CD4-positive, alpha-beta T cell treated with Interleukin-12 subunit alpha and Interleukin-12 subunit beta, for 1 hour (primary cell): ENCODE data around the gene SLC35B4.
"Not testable (repeated sequence)": the region's sequence is repeated elsewhere in the genome, so short reads cannot be mapped to it uniquely, and the experiment has no call there.

Experiments used
- DNase-seq: peaks from one replicate; pipeline ENCODE4 v3.0.0-alpha.2; 2020

Gene SLC35B4

DNA sequence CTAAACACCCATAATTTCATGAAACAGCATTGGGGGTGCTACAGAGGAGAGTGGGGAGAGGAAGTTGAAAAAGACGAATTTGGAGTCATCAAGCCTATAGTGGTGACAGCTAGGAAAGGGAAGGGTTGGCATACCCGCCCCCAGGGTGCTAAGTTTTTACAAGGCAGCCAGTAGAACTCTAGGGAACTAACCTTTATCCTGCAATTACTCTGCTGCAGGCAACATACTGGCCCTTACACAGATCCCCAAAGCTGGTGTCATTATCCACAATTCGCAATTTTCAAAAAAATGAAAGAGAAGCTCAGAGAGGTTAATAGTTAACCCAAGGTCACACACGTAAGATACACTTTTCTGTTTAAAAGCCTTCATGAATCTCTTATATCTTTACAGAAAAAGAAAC, 14.2 kb upstream of the SLC35B4 start:
- no peak for DNase-seq

DNA sequence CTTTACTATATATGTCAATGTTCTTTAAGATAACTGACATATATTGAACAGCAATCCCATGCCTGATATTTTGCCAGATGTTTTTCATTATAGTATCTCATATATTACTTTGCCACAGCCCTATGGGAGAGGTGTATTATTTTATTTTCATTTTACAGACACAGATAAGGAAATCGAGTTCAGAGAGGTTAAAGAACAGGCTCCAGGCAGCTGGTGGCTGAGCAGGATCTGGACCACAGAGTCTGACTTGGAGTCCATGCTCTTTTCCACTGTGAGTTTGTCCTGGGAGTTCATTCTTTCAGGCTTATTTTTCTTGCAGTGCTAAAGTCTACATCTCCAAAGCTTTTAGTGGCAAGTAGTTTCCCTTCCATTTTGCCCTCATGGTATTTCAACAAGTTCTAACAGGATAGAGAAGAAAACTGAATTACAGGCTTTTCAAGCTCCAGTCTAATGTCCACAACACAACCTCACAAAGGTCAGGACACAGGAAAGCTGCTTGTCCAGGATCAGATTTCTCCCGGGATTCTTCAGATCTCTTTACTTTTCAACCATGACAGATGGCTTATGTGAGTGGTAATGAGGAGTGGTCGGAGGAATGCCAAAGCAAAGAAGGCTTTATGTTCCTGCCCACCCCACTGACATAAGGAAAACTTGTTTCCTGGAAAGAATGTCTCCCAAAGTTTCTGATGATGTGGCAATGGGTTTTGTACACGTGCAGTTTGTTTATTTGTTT, 13.1 kb upstream of the SLC35B4 start:
- no peak for DNase-seq

DNA sequence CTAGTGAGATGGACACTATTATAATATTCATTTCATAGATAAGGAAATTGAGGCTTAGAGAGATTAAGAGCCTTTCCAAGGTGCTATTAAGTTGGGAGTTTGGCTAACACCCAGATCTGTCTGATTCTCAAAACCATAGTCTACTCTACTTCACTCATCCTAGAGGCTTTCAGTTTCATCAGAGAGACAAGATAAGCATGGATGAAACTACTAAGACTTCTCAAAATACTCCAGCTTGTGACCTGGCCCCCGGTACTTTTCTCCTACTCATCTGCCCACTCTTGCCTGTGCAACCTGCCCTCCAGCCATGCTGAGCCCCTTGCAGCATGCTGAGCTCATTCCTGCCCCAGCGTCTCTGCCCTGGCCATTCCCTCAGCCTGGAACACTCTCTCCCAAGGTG, 12.2 kb upstream of the SLC35B4 start:
- DNase-seq: no peak

DNA sequence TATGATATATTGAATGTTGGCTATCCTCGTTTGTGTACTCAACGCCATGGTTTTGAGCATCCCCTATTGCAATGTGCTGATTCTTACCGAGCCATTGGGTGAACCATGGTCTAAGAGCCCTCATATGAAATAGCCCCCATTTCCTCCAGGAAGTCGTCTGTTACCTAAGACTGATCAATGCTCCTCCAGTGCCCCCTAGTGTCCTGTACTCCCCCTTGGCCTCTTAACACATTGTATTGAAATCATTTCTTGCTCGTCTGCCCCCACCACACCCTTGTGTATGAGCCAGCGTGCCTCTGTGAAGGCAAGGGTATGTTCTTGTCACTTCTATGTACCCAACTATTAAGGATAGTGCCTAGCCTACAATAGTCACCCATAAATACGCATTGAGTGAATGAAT, 11.2 kb upstream of the SLC35B4 start:
- DNase-seq: peak; percentile 64

DNA sequence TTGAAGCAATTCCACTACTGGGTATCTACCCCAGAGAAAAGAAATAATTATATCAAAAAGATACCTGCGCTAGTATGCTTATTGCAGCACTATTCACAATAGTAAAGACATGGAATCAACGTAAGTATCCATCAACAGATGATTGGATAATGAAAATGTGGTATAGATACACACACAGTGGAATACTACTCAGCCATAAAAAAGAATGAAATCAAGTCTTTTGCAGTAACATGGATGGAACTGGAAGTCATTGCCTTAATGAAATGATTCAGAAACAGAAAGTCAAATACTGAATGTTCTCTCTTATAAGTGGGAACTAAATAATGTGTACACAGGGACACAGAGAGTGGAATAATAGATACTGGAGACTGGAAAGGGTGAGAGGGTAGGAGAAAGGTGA, 7.4 kb upstream of the SLC35B4 start:
- DNase-seq: no peak

DNA sequence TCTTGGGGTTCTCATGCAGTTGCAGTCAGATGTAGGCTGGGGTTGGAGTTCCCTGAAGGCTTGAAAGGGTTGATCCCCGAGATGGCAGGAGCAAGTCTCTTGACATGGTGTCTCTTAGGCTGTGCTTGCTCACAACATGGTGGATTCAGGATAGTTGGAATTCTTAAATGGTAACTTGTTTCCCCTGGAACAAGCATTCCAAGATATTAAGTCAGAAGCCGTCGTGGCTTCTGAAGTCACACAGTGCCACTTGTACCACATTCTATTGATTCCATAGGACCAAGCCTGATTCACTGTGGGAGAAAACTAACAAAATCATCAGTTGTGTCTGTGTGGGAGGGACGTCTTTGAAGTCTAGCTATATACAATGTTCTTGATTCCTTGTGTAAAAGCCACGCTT, 3.5 kb upstream of the SLC35B4 start:
- no peak for DNase-seq

DNA sequence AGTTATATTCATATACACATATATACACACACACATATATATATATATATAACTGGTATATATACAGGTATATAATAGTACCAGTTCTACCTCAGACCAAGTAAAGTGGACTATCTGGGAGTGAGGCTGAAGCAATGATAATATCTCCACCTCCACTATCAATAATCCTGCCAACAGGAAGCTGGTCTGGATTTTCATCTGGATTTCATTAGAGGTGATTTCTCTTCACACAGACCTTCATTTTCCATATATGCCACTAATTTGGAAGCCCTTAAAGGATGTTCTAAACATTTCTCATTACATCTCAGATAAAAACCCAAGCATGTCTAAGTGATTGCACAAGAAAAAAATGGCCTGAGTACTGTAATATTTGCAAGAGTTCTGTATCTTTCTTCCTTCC, 1.7 kb upstream of the SLC35B4 start:
- DNase-seq: no peak

DNA sequence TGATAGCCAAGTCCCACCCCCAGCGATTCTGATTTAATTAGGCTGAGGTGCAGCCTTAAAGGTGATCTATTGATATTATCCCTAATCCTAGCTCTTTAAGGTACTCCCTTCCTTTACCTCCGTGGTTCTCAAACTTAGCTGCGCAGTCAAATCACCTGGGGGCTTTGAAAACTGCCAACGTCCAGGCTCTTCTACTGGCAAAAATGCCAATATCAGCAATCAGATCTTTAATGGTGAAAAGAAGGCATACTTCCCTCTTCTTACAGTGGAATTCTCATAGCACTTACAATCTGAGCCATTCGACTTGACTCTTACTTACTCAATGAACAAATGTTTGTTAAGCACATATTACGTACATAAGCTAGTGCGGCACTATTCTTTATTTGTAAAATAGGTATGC, 704 bp upstream of the SLC35B4 start:
- DNase-seq: no peak

DNA sequence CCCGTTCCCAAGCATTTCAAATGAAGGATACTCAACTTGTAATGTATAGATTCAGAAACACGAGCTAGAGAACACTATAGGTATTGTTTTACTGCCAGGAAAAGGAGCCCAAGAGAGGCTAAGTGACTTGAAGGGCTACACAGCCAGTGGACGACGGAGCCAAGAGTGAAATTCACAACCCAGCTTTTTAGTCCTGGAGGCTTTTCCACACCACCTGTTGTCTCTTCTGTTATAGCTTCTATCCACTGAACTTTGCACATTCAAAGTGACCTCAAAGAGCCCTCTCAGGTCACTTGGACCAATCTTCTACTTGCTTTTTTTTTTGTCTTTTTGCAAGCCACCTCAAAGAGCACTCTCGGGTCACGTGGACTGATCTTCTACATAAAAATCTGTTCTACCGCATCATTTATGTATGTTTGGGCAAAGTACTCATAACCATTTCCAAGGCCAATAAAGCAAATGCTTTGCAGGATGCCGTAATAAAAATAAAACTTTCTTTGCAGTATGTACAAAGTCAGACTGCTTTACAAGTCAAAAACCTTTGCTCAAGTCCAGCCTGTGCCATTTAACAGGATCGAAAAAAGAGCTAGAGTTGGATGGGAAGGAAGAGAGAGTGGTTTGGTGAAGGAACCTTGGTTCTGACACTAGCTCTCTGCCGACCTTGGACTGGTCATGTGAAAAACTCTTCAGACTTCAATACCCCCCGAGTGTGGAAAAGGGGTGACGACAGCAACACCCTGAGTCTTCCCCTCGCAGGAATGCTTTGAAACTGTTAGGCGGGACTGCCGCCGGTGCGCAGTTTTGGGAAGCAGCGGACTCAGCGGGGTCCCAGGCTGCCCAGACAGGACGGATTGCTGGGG, 821 bp downstream of the SLC35B4 start:
- peak; percentile 10 for DNase-seq

DNA sequence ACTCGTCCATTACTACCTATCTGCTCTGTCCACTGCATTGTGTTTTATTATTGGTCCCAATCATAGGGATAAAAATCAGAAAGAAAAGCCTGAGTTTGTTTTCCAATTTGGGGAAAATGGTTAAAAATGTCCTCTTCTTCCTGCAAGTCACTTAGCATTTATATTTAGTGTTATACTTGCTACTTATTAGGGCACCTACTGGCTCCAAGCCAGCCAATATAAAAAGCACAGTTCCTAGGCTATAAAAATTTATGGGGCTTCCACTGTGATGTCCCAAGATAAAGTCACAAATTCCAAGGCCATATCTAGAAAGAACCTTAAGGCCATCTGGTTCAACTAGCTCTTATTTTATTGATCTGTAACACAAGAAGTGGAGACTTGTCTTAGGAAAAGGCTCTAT, 3.2 kb downstream of the SLC35B4 start:
- no peak for DNase-seq

DNA sequence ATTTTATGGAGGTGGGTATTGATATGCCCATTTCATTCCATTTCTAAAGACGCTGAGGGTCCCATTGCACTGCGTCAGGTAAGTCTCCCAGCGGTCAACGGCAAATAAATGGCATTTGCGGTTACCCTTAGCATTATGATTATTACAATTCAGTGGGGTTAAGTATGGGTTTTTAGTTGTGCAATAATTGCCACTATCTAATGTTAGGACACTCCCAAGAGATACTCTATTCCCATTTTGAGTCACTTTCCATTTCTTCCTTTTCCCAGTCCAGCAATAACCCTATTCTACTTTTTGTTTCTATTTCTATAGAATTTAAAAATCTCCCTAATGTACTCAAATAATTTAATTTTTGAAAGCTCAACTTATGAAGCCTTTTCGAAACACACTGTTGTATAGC, 4.0 kb downstream of the SLC35B4 start:
- DNase-seq: no peak

DNA sequence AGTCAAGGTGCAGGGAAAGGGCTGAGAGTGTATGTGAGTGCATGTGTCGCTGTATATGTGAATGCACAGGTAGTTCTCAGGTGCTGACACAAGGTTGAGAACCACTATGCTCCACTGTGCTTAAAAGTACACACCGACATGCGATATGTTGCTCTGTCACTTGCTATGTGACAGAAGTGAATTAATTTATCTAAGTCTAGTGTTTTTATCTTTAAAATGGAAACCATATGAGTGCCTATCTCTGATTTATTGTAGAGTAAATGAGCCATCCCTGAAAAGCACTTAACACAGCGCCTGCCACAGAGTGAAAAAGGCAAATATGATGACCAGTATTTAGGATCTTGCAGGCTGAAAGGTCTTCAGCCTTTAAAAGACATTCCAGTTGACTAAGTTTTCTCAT, 4.9 kb downstream of the SLC35B4 start:
- DNase-seq: no peak

DNA sequence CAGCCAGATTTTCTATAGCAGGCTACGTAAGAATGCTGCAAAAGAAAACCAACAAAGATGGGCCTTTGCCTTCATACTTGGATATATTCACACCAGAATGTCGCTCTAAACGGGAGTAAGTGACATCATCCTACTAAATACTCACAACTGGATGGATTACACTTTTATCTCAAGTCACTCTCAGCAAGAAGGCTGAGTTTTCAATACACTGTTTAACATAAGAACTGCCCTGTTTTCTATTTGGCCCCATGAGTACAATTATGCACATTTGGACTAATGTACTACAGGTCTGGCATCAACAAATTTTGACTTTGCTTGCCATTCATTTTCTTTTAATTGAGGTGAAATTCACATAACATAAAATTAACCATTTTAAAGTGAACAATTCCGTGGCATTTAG, 8.2 kb downstream of the SLC35B4 start:
- DNase-seq: no peak

DNA sequence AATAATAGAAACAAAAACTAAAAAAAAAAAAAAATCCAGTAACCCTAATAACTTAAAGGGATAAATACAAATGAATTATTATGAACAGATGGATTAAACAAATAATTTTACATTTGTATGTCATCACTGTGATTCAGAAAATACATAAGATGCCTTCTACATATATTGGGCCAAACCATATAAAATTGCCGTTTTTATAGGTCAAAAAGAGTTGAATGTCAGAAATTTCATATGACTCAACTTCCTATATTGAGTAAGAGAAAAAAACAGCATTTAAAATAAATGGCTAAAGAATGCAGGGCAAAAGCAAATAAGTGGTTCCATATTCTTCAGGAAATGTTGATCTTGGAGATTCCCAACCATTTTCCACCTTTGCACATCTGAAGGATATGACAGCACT, 9.4 kb downstream of the SLC35B4 start:
- no peak for DNase-seq

DNA sequence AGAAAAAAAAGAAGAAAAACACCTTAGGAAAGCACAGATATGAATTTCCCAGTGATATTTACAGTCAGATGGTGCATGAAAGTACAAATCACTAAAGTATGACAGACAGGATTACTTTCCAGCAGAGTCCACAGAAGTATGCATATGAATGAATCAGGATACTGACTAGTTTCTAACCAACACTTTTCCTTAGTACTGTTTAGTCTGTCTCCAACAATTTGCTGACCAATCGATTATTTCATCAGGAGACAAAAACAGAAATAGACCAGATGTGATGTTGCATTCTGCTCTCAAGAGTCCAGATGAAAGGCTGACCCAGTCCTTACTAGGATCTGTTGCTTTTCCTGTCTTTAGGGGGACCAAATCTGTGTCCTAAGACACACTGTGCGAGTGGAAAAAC, 14.6 kb downstream of the SLC35B4 start:
- no peak for DNase-seq

DNA sequence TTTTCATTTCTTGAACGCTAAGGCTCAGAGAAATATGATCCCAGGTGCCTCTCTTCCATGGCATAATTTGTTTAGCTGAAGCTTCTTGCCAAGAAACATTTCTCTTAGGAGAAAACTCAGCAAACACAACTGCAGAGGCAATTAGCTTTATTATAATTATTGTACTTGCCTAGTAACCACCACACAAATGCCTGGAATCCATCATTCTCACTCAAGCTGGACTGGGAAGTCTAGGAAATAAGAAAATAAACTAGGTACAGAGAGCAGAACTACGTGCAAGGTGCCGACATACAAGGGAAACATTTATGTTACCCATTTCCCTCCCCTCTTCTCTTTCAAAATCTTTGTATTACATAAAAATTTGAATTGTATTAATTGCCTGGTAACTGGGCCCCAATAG, 15.1 kb downstream of the SLC35B4 start:
- no peak for DNase-seq

DNA sequence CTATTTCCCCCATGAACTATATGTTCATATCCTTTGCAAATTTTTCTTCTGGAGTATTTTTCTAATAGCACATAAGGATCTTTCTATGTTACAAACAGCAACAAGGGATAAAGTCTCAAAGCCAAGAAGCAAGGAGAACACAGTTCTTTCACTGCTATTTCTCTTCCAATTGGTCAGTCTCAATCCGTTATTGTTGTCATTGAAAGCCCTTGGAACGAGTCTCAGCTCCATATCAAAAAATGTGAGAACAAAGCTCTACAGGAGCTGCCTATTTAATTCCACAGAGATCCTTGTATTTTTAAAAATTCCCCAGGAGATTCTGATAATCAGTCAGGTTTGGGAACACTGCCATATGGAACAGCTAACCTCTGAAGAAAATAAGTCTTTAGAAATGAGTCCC, 15.7 kb downstream of the SLC35B4 start:
- DNase-seq: no peak

DNA sequence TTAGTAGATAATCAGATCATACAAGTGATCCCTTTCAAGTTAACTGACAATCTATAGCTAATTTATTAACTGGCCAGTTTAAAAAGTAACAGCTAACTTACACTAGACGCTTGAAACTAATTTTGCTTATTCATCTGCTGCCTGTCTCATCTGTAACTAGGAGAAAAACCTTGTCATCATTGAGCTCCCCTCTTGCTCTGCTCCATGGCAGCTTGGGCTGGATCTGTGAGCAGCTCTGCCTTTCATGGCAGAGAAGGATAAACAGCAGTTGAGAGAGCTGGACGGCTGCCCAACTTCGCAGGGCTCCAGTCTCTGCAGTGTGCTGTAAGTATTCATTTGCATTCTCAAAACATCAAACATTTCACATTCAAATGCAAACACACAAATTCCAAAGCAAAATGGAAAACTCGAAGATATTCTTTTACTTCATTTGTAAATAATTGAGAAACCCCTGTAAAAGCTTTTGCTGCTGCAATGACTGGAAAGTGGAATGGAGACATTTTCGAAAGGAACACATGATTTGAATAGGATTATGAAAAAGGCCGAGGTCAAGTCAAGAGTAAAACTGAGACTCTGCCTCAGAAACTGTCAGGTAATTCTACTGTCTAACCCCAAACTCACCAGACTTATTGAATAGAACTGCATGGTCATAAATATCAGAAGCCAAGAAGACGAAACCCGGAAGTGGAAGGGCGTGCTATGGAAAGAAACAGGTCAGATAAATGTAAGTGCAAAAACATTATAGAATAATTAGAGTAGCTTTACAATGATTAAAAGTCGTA, 17.6 kb downstream of the SLC35B4 start:
- no peak for DNase-seq

DNA sequence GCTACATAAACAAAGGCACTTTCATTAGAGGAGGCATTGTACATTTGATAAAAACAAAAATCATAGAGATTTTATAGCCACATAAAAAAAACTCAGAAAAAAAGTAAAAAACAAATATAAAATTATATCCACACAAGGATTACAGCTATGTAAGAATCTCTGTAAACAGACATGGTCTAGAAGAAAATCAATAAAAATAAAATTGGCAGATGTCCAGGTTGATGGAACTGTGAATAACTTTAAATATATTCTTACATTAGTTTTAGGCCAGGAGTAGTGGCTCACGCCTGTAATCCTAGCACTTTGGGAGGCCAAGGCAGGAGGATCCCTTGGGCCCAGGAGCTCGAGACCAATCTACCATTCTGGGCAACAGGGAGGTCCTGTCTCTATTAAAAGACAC, 19.2 kb downstream of the SLC35B4 start:
- no peak for DNase-seq

DNA sequence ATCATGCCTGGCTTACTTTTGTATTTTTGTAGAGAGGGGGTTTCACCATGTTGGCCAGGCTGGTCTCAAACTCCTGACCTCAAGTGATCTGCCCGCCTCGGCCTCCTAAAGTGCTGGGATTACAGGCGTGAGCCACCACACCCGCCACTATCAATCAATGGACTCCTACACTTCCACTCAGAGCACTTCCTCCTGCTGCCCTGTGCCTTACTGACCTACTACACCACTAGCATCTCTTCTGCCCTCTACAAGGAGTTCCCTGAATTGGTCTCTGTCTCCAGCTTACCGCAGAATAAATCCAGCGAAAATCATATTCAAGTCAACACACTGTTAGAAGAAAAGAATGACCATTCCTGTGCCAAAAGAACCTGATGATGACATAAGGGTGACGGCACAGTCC, 20.7 kb downstream of the SLC35B4 start:
- DNase-seq: not testable (repeated sequence)

DNA sequence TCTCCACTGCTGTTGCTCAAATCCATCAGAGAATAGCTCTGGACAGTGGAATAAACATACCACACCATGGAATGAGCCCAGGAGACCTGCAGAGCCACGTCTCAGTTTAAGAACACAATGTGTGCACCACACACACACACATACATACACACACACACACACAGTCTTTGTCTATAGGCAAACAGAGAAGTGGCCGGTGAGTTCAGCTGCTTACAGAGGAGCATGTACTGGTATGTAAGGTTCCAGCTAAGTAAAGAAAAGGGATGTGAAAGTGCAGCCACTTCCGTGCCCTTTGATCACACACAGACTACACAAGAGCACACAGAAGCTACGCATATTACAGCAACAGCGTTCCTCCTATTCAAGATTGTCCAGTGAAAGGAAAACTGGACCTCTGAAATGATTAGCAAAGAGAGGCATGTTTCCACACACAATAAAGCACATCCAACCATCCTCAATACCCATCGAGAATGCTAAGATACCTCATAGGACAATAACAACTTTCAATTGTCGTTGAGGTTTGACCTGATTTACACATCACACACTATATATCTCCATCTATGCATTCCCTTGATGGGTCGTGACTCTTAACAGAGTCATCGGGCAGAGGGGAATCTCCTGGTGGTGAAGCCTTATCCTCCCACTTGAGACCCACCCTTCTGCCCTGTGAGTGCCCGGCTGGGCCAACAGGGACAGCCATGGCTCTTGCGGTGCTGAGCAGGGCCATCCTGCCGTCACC, 23.6 kb downstream of the SLC35B4 start:
- DNase-seq: peak; percentile 2

DNA sequence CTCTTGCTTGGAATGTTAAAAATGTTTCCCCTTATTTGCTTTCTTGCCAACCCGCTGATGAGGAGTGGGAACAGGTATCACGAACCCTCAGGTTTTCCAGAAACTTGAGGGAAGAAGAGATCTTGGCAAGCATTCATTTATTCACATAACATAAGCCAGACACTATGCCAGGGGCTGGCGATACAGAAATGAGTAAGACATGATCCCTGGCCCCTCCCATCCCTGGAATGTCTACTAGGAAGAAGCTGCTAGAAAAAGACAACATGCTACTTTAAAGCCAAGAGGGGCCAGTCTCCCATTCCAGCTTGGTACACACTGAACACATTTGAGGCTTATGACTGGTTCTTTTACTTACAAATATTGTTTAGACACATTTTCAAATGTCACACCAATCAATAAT, 26.4 kb downstream of the SLC35B4 start:
- DNase-seq: no peak

DNA sequence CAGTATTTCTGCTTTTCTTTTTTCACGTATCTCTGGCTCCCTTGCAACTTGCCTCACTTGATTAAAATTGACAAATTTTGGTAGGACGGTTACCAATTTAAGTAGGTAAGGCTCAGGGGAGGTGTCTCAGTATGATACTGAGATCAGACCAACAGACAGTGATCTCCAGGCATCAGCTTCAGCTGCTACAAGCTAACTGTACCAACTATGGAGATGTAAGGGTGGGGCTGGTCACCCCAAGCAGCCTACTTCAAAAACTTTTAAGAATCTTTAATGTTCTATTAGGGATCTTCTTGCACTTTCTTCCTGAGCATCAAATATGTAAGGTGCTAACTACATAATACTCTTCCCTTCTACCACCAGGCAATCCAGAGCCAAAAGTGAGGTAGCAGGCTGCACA, 26.9 kb downstream of the SLC35B4 start:
- DNase-seq: no peak
